A549 treated with GW870086 at 1 μM for 4 hours (cell line): ENCODE results near the gene HPS1. TPM values are rescaled to one million over a fixed set of nuclear protein-coding genes. Genes with fewer than 3 reads are reported as not detected.

Experiments
- total RNA-seq: library from RNA; stranded (reverse); fragments of 200-300 nt; extraction: Qiagen RNA extraction; gene quantifications from 5 replicates; pipeline ENCODE4 v1.2.3, GENCODE V29; 2022; ENCODE audit warnings: low read depth

Gene HPS1
- total RNA-seq: 29.5 to 37.6 TPM (median 36.0 TPM) in 5 replicates

GRCh38 chr10:98446661-98447221 lies at the start of gene HPS1:
HPS1 (minus strand) TSS chr10:98446935; CDS start chr10:98443240, 3,695 bp downstream.

DNA sequence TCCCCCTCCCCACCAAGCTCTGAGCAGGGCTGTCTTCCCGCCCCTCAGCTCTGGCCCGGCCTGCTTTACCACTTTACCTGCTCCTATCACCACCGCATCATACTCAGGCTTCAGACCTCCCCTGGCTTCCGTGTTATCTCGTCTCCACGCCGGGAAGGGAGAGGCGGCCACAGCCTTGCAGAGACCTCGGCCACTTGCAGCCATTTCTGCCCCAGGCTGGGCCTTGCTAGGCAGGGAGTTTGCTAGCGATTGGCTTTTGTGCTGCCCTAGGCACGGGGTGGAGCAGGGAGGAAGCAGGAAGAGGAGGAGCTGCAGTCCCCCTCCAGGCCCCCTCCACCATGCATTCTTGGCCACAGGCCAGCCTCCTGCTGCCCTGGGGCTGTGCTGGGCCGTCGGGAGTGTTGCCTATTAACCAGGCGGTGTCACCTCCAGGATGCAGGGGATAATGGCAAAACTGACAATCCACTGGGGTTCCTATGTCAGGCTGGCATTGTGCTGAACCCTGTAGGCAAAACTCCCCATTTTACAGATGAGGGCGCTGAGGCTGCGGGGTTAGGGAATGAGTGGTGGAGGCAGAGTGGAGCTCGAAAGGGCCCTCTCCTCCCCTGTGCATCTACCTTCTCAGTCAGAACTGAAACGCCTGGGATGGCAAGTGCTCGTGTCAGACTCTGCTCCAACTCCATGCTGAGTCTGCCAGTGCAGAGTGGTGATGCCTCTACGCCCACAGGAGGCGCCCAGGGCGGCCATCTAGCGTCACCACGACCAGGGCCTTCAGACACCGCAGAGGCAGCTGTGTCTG lies 31.6 kb downstream of the HPS1 start, which contains the start of gene PYROXD2:
TSS of gene PYROXD2 (minus strand) at position 251 of the 799 bp plus-strand sequence. CDS start at position 204, 47 bp downstream.

Other genes starting within 250 kb of the HPS1 start
- 1.1 to 1.6 TPM (median 1.5 TPM) in 5 replicates for gene LOXL4, start 178.7 kb downstream of the HPS1 start, total RNA-seq
- 2.6 to 5.1 TPM (median 4.2 TPM) in 5 replicates for gene PYROXD2, start 31.8 kb downstream of the HPS1 start, total RNA-seq